ENCODE measurements around the gene LLPH.
A peak's percentile ranks its signal among the peaks of the same experiment; 100 is the strongest.

LLPH gene

DNA sequence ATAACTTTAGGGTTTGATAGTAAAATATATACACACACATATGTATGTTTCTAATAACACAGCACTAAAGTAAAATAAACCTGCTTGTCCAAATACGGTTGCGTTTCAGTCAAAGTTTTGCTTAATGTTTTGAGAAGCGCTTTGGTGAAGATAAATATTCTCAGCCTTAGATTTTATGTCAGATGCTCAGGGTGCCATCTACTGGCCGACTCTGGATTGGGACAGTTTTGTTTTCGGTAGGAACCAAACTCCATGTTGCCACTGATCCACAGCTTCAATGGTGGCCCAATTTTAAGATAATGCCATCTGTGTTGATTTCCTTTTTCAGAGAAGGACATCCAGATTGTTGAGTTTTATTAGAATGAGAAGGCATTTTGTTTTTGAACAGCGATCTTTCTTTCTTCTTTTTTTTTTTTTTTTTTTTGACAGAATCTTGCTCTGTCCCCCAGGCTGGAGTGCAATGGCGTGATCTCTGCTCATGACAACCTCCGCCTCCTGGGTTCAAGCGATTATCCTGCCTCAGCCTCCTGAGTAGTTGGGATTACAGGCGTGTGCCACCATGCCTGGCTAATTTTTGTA, 43.1 kb downstream of the LLPH start:
- DNase-seq: peak; percentile 20

DNA sequence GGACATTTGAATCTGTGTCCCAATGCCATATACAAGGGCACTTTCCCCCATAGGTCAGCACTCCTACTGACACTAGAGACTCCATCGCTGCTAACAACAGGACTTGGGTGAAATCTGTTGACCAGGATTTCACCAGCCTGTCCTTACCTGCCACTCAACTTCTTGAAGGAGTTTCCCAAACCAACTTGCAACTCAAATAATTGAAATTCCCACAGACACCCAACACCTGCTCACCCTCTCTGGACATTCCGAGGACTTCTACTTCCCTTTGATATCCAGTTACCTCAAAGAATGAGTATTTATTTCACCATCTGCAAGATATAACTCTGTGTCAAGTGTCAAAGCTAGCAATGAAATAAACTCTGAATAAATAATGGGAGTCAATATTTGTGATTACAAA, 44.6 kb downstream of the LLPH start:
- DNase-seq: no peak

DNA sequence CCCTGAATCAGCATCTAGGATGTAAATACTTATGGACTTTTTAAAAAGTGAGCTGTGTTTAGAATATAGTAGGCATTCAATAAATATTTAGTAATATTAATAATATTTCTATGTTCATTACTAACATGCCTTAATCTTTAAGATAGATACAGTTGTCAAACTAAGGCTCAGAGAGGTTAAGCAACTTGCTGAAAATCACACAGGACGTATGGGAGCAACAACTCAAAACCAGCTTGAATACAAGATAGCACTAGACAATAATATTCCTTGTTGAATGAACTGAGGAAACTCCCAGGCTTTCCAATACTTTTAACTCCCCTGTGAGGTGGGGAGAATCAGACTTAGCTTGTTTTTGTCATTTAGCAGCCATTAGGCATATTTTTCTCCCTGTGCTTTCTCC, 45.3 kb downstream of the LLPH start:
- DNase-seq: no peak

DNA sequence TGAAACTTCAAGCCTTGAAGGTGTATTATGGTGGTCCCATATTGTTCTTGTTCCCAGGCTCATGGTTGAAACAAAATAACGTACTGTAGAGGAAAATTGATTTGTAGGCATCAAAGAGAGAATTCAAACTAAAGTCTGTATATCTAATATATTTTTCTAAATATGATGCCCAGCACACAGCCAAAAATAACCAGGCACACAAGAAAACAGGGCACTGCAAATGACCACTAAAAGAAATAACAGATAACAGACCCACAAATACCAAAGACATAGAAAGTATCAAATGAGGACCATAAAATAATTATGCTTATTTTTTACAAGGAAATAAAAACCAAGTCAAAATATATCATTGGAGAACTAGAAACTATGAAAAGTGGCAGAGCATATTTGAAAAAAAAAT, 46.8 kb downstream of the LLPH start:
- DNase-seq: no peak

GRCh38 chr12:66082744-66083143, 47.8 kb downstream of the LLPH start:
- no peak for DNase-seq

GRCh38 chr12:66080791-66081190, 49.8 kb downstream of the LLPH start:
- no peak for DNase-seq

DNA sequence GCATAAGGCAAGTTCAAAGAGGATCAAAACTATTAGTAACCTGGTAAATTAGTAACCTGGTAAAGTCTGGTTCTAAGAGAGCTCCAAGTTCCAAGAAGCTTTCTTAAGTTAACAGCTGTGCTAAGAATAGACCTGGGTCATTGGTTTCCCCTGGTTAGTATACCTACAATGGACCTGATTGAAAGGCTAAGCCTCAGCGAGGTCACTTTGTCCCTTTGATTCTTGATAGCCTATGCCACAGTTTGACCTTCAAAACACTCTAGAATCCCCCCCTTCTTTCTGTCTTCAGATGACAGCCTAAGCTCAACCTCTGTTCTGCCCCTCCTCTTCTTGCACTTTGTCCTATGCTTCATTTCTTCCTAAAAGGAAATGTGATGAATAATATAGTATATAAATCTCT, 53.0 kb downstream of the LLPH start:
- no peak for DNase-seq

DNA sequence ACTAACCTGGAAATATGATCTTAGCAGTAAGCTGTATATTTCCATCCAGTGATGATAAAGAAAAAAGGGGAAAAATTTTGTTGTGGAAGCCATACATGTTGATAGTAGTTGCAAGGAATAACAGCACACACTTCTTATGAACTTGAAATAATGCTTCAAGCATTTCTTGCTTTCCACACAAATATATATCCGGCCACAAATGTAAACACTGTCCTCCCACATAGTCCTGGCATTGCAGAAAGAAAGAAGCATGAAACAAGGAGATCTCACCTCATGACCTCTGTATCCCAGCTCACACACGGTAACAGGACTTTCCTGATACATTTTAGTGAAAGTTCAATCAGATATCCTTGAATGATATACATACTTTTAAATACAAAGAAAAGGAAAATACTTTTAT, 56.0 kb downstream of the LLPH start:
- no peak for DNase-seq

DNA sequence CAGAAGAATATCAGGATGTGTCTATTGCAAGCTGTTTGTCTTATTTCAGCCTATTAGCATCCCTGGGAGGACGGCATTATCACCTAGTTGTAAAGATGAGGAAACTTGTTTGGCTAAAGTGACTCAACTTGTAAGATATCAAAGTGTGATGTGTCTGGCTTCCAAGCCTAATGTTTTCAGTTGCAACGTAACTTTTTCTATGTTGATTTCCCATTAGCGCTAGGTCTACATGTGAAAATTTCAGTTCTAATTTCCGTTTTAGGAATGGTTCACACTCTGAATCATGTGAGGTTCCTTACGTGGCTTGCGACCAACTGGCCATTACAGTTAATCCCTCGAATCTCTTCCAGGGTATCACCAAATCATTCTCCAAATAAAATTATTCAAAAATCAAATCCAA, 58.0 kb downstream of the LLPH start:
- DNase-seq: no peak

- no peak for DNase-seq
These were observed 58.4 kb downstream of the LLPH start for GRCh38 chr12:66072135-66072534.

DNA sequence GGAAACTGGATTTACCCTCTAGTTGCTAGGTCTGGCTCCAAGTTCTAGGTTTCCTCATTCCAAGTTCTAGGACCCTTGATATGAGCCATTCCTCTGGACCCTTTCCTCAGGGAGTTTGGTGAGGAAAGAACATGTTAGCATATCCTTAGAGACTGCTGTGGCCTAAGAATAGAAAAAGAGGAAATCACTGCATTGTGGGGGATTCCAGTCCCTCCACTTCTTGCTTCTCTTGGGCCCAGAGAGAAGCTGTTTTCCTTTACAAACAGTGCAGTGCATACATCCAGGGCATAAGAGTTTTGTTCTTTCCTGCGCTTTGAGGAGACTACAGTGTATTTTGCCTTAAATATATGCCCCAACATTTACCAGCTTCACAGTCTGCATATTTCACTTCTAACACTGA, 59.0 kb downstream of the LLPH start:
- DNase-seq: no peak

DNA sequence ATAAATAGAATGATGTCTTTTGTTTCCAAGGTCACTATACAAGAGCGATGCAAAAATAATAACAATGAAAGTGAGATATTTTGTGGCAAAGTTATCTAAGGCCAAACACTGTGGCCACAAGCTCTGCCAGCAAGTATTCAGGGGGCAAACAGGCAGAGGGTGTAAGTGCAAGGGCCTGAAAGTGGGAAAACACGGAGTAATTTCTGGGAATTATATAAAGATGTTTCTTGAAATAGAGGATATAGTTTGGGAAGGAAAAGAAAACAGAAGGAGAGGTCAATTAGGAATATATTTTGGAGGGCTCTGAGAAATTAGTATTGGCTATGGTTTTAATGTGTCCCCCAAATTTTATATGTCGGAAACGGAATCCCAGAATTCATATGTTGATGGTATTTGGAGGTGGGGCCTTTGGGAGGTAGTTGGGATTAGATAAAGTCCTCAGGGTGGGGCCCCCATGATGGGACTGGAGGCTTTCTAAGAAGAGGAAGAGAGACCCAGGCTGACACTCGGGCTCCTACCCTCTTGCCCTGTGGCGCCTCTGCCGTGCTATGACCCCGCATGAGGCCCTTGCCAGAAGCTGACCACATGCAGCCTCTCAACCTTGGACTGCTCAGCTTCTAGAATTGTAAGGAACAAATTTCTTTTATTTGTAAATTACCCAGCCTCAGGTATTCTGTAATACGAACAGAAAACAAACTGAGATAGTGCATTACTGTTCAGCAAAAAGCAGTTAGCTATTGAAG, 60.0 kb downstream of the LLPH start:
- no peak for DNase-seq

DNA sequence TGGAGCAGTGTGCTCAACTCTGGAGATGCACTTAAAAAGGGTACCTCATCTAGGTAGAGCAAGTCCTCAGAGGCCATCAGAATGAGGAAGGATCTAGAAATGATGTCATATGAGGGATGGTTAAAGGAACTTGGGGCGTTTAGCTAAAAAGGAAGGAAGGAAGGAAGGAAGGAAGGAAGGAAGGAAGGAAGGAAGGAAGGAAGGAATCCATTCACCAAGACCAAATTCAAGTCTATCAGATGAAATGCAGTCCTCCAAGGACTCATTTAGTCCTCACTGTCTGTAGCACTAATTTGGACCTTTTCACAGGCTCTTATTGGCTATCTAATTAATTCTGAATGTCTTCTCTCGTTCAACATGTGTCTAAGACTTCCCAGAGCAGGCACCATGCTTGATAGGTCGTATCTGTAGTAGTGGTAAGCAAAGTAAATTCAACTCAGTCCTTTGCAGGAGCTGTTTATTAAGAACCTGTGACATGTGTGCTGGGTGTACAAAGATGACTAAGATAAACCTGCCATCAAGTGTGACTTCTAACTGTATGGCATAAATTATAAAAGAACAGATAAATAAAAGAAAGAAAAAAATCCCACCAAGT, 63.5 kb downstream of the LLPH start:
- no peak for DNase-seq
